Measurements from ENCODE around the gene GLRX2.

DNA sequence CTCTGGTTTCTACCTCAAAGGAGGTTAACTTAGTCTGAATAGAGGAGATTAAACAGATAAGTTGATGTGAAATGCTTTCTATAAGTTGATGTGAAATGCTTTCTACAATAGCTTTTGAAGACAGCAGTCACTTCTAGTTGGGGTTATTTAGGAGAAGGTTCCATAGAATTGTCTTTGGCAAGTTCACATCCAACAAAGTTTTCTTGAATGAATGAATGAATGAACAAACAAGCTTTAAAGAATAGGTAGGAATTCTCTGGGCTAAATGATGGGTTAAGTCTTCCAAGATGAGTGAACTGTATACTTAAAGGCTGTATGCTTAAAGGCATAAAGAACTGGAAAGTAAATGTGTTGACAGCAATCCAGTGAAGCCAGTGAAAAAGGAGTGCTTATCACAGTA is 18.5 kb upstream of the GLRX2 start:
- no peak for TF ChIP-seq EZH2phosphoT487 (IDR thresholded peaks at IDR 0.05)
- TF ChIP-seq, protein P1, sequence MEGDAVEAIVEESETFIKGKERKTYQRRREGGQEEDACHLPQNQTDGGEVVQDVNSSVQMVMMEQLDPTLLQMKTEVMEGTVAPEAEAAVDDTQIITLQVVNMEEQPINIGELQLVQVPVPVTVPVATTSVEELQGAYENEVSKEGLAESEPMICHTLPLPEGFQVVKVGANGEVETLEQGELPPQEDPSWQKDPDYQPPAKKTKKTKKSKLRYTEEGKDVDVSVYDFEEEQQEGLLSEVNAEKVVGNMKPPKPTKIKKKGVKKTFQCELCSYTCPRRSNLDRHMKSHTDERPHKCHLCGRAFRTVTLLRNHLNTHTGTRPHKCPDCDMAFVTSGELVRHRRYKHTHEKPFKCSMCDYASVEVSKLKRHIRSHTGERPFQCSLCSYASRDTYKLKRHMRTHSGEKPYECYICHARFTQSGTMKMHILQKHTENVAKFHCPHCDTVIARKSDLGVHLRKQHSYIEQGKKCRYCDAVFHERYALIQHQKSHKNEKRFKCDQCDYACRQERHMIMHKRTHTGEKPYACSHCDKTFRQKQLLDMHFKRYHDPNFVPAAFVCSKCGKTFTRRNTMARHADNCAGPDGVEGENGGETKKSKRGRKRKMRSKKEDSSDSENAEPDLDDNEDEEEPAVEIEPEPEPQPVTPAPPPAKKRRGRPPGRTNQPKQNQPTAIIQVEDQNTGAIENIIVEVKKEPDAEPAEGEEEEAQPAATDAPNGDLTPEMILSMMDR (IDR thresholded peaks at IDR 0.05), result no peak
